Measurements from ENCODE around the gene LPXN. TPM values are rescaled to one million over a fixed set of nuclear protein-coding genes. Genes with fewer than 3 reads are reported as not detected.
A peak's percentile ranks its signal among the peaks of the same experiment; 100 is the strongest.

LPXN gene
- total and polyA plus RNA-seq, 7 donors = 4.8 to 26.8 (median 11.4) TPM

GRCh38 chr11:58582437-58582836 is 6.8 kb upstream of the LPXN start:
- Histone ChIP-seq H3K27ac (peak overlapping the region in 1 of 4 donors; percentile 98), H3K36me3 (peaks cover 0 to 25% (median 0%) of the 10 kb centered on the region in 4 donors), H3K9me3 (no peaks in the 10 kb centered on the region), H3K4me1 (peaks cover 0 to 55% (median 46%) of the 10 kb centered on the region in 4 donors), H3K4me3 (no peak overlapping the region), H3K27me3 (no peaks in the 10 kb centered on the region)
- DNase-seq = no peak
- intact Hi-C loops (cut with DNase I) = no loop called here
- WGBS, 2 donors = 62 to 96% methylated on average over 1 of the region's 1 CpG
- no peak for TF ChIP-seq EP300 (IDR thresholded peaks at IDR 0.05)
- TF ChIP-seq CTCF (IDR thresholded peaks at IDR 0.05) = no peak
- no peak for TF ChIP-seq POLR2AphosphoS5 (IDR thresholded peaks at IDR 0.05)
- no peak for TF ChIP-seq POLR2A (IDR thresholded peaks at IDR 0.05)

GRCh38 chr11:58580311-58580710 is 4.7 kb upstream of the LPXN start:
- Histone ChIP-seq H3K4me3 (peak overlapping the region; percentile 89 to 100 (median 99)), H3K27me3 (no peaks in the 10 kb centered on the region)
- TF ChIP-seq POLR2AphosphoS5 (IDR thresholded peaks at IDR 0.05) (no peak), EP300 (IDR thresholded peaks at IDR 0.05) (no peak), POLR2A (IDR thresholded peaks at IDR 0.05) (no peak), CTCF (IDR thresholded peaks at IDR 0.05) (no peak)

GRCh38 chr11:58579192-58580129 is 3.8 kb upstream of the LPXN start:
- TF ChIP-seq POLR2A (IDR thresholded peaks at IDR 0.05) (peak; percentile 64 to 68), EP300 (IDR thresholded peaks at IDR 0.05) (peak in 2 of 4 donors; percentile 24 to 59), CTCF (IDR thresholded peaks at IDR 0.05) (peak; percentile 81 to 96 (median 91)), POLR2AphosphoS5 (IDR thresholded peaks at IDR 0.05) (peak; percentile 92 to 94 (median 92))
- DNase-seq = peak; percentile 97
- peaks cover 0 to 73% (median 62%) of the 10 kb centered on the region in 4 donors for H3K4me1 ChIP-seq
- H3K4me3 ChIP-seq = peak overlapping the region; percentile 89 to 100 (median 99)
- no peaks in the 10 kb centered on the region for H3K9me3 ChIP-seq
- 0 to 1% methylated on average over 78 of the region's 78 CpGs for WGBS, 2 donors
- intact Hi-C loops (cut with DNase I) = loop anchor here (5.0 to 10.0 kb wide), 6 partner anchors 98 to 1257 kb away; partner anchors contain the start of genes FAM111A, STX3, TNKS1BP1 and ZDHHC5
- no peaks in the 10 kb centered on the region for H3K27me3 ChIP-seq
- peak overlapping the region; percentile 98 to 100 (median 100) for H3K27ac ChIP-seq
- H3K36me3 ChIP-seq = no peaks in the 10 kb centered on the region

More at GRCh38 chr11:58580311-58580710, 4.7 kb upstream of the LPXN start:
- peak overlapping the region; percentile 98 to 100 (median 100) for H3K27ac ChIP-seq
- H3K9me3 ChIP-seq = no peaks in the 10 kb centered on the region
- no peak for DNase-seq
- 2 to 5% methylated on average over 2 of the region's 2 CpGs for WGBS, 2 donors
- H3K36me3 ChIP-seq = peaks cover 0 to 3% (median 0%) of the 10 kb centered on the region in 4 donors
- H3K4me1 ChIP-seq = peaks cover 0 to 75% (median 61%) of the 10 kb centered on the region in 4 donors
- intact Hi-C loops (cut with DNase I) = no loop called here

GRCh38 chr11:58578635-58579191 is 3.1 kb upstream of the LPXN start, which contains the start of gene ZFP91:
ZFP91 (plus strand) TSS chr11:58579063; CDS start chr11:58579282, 219 bp downstream.
- Histone ChIP-seq H3K27ac (peak within 1 kb of the TSS; percentile 98 to 100 (median 100)), H3K4me3 (peak within 1 kb of the TSS; percentile 89 to 100 (median 99)), H3K27me3 (no peaks in the 10 kb centered on the region), H3K4me1 (peaks cover 0 to 72% (median 60%) of the 10 kb centered on the region in 4 donors), H3K36me3 (no peaks in the 10 kb centered on the region), H3K9me3 (no peaks in the 10 kb centered on the region)
- WGBS, 2 donors = 0 to 1% methylated on average over 51 of the region's 51 CpGs
- TF ChIP-seq EP300 (IDR thresholded peaks at IDR 0.05) = no peak
- no peak for TF ChIP-seq CTCF (IDR thresholded peaks at IDR 0.05)
- TF ChIP-seq POLR2A (IDR thresholded peaks at IDR 0.05) = peak; percentile 70 to 75
- TF ChIP-seq POLR2AphosphoS5 (IDR thresholded peaks at IDR 0.05) = peak; percentile 76 to 89 (median 84)
- DNase-seq = peak; percentile 99
- intact Hi-C loops (cut with DNase I) = loop anchor here (5.0 to 10.0 kb wide), 6 partner anchors 99 to 1256 kb away; partner anchors contain the start of genes FAM111A, STX3, TNKS1BP1 and ZDHHC5
